CD4-positive, alpha-beta memory T cell (primary cell): ENCODE data around the gene RPL29. TPM values are rescaled to one million over a fixed set of nuclear protein-coding genes. Genes with fewer than 3 reads are reported as not detected.

Experiments used
- CTCF ChIA-PET: fragments of 350-600 bp; sonication (Branson Sonifier 250); formaldehyde crosslinking; loops from one replicate; lab custom pipeline; 2021; ENCODE audit warnings: inconsistent platforms; ENCODE audit not compliant: partially characterized antibody; lab: Charles Lee
- POLR2A ChIA-PET: fragments of 350-600 bp; sonication (Branson Sonifier 250); formaldehyde crosslinking; loops from one replicate; lab custom pipeline; 2021; ENCODE audit not compliant: partially characterized antibody; lab: Charles Lee
- DNase-seq, 5 donors: peaks; one replicate each; pipeline versions ENCODE4 v3.0.0 to v3.0.0-alpha.2; 2020 to 2022; ENCODE audit warnings: mixed read lengths in 1 of 5
- H3K27ac ChIP-seq: one replicate; pipeline ENCODE4 v1.7.0; 2013; ENCODE audit warnings: low read depth, low read length
- H3K27me3 ChIP-seq: 2 replicates; pipeline ENCODE4 v1.7.0; 2013; ENCODE audit warnings: mild to moderate bottlenecking, low read length, moderate library complexity; ENCODE audit not compliant: insufficient read depth
- H3K36me3 ChIP-seq: 2 replicates; pipeline ENCODE4 v1.7.0; 2013; ENCODE audit warnings: mild to moderate bottlenecking, low read length, moderate library complexity; ENCODE audit not compliant: insufficient read depth
- H3K4me1 ChIP-seq: 2 replicates; pipeline ENCODE4 v1.7.0; 2013; ENCODE audit warnings: mild to moderate bottlenecking, low read length, moderate library complexity; ENCODE audit not compliant: insufficient read depth
- H3K4me3 ChIP-seq, 2 donors: one replicate each; pipeline ENCODE4 v1.7.0; 2013; ENCODE audit warnings: low read length in 2 of 2, mild to moderate bottlenecking in 1 of 2
- H3K9me3 ChIP-seq, 2 donors: one replicate each; pipeline ENCODE4 v1.7.0; 2013; ENCODE audit warnings: low read length in 2 of 2, control low read depth in 1 of 2; ENCODE audit not compliant: control insufficient read depth in 1 of 2
- H3K27ac Mint-ChIP-seq, 7 donors: one replicate each; pipeline ENCODE4 v1.8.0; 2020 to 2021; ENCODE audit warnings: mixed read lengths in 7 of 7, mild to moderate bottlenecking in 6 of 7, inconsistent platforms in 3 of 7, moderate library complexity in 3 of 7
- H3K27me3 Mint-ChIP-seq, 2 donors: one replicate each; pipeline ENCODE4 v1.8.0; 2020 to 2021; ENCODE audit warnings: mixed read lengths in 2 of 2
- H3K36me3 Mint-ChIP-seq, 2 donors: one replicate each; pipeline ENCODE4 v1.8.0; 2020 to 2021; ENCODE audit warnings: mixed read lengths in 2 of 2, inconsistent platforms in 1 of 2, mild to moderate bottlenecking in 1 of 2
- H3K4me1 Mint-ChIP-seq, 4 donors: one replicate each; pipeline ENCODE4 v1.8.0; 2020 to 2021; ENCODE audit warnings: mixed read lengths in 4 of 4, mild to moderate bottlenecking in 1 of 4
- H3K4me3 Mint-ChIP-seq, 8 donors: one replicate each; pipeline ENCODE4 v1.8.0; 2020 to 2021; ENCODE audit warnings: mixed read lengths in 8 of 8, mild to moderate bottlenecking in 7 of 8, moderate library complexity in 6 of 8, inconsistent platforms in 3 of 8
- H3K9me3 Mint-ChIP-seq, 8 donors: one replicate each; pipeline ENCODE4 v1.8.0; 2020 to 2021; ENCODE audit warnings: mixed read lengths in 8 of 8, mild to moderate bottlenecking in 5 of 8, inconsistent platforms in 3 of 8, moderate library complexity in 1 of 8
- intact Hi-C: fragments of 100-400 bp; cut with micrococcal nuclease; formaldehyde crosslinking; loops from one replicate; pipeline ENCODE4 v1.15.1; 2023
- polyA plus RNA-seq, 2 donors: library from polyadenylated mRNA; unstranded; fragments of 300-500 nt; fragmentation: Illumina TruSeq; gene quantifications; one replicate each; pipeline ENCODE4 v1.2.3, GENCODE V29; 2021
- total RNA-seq, 2 experiments: library from RNA; stranded (reverse); gene quantifications; one replicate each; pipeline ENCODE4 v1.2.3, GENCODE V29; 2021

The RPL29 gene
- total and polyA plus RNA-seq, 4 experiments from 2014 or later = 967 to 1,467 (median 1,266) TPM

- Histone ChIP-seq H3K9me3 (no peaks in the 10 kb centered on the region), H3K4me3 (no peak overlapping the region), H3K36me3 (no peaks in the 10 kb centered on the region), H3K27ac (no peak overlapping the region), H3K4me1 (peaks cover 15% of the 10 kb centered on the region), H3K27me3 (peaks cover 8% of the 10 kb centered on the region)
- ChIA-PET CTCF (no interaction called here), POLR2A (interaction anchor here (2.3 kb wide), 1 partner anchor 18 kb away, joined by 9 read pairs; the partner anchor contains the start of genes ABHD14A and ABHD14B)
- no peaks in the 10 kb centered on the region for H3K9me3 Mint-ChIP-seq
- peaks cover 0 to 8% (median 4%) of the 10 kb centered on the region in 4 donors for H3K4me1 Mint-ChIP-seq
- peaks cover 6 to 15% of the 10 kb centered on the region in 2 donors for H3K36me3 Mint-ChIP-seq
- H3K27ac Mint-ChIP-seq = no peak overlapping the region
- peaks cover 5 to 12% of the 10 kb centered on the region in 2 donors for H3K27me3 Mint-ChIP-seq
- H3K4me3 Mint-ChIP-seq = peak overlapping the region; percentile 24 to 67 (median 42)
- peak in 1 of 5 donors; percentile 26 for DNase-seq
- intact Hi-C loops = loop anchor here (1.0 to 2.0 kb wide), 2 partner anchors 13 to 18 kb away; partner anchors contain the start of genes ABHD14B and PARP3
Measured at GRCh38 chr3:51955893-51956770, 39.6 kb downstream of the RPL29 start.

GRCh38 chr3:51955175-51955892 is 40.4 kb downstream of the RPL29 start, which contains the start of gene GPR62:
Gene GPR62 (plus strand): TSS chr3:51955381. CDS start chr3:51955653, 272 bp downstream.
- H3K27me3 ChIP-seq = peaks cover 8% of the 10 kb centered on the region
- H3K27me3 Mint-ChIP-seq = peaks cover 5 to 12% of the 10 kb centered on the region in 2 donors
- peaks cover 0 to 8% (median 4%) of the 10 kb centered on the region in 4 donors for H3K4me1 Mint-ChIP-seq
- CTCF ChIA-PET = no interaction called here
- no peak for DNase-seq
- H3K4me3 Mint-ChIP-seq = peak within 1 kb of the TSS in 7 of 8 donors; percentile 10 to 68 (median 38)
- peaks cover 4 to 11% of the 10 kb centered on the region in 2 donors for H3K36me3 Mint-ChIP-seq
- H3K27ac ChIP-seq = no peak within 1 kb of the TSS
- no peak within 1 kb of the TSS for H3K4me3 ChIP-seq
- intact Hi-C loops = no loop called here
- no peaks in the 10 kb centered on the region for H3K36me3 ChIP-seq
- no peak within 1 kb of the TSS for H3K27ac Mint-ChIP-seq
- peaks cover 15% of the 10 kb centered on the region for H3K4me1 ChIP-seq
- H3K9me3 Mint-ChIP-seq = no peaks in the 10 kb centered on the region
- POLR2A ChIA-PET = no interaction called here
- no peaks in the 10 kb centered on the region for H3K9me3 ChIP-seq

- intact Hi-C loops = no loop called here
- Mint-ChIP-seq H3K36me3 (peaks cover 3 to 5% of the 10 kb centered on the region in 2 donors), H3K27me3 (peaks cover 5 to 12% of the 10 kb centered on the region in 2 donors), H3K4me3 (peak overlapping the region in 1 of 8 donors; percentile 10), H3K27ac (no peak overlapping the region), H3K9me3 (no peaks in the 10 kb centered on the region), H3K4me1 (peaks cover 0 to 8% (median 4%) of the 10 kb centered on the region in 4 donors)
- ChIA-PET CTCF (no interaction called here), POLR2A (interaction anchor here (0.7 to 1.5 kb wide), 3 partner anchors 12 to 33 kb away, joined by 3 to 4 read pairs (median 3); partner anchors contain the start of gene ABHD14A)
- peaks cover 15% of the 10 kb centered on the region for H3K4me1 ChIP-seq
- H3K36me3 ChIP-seq = no peaks in the 10 kb centered on the region
- H3K4me3 ChIP-seq = no peak overlapping the region
- DNase-seq = no peak
- H3K27me3 ChIP-seq = peaks cover 8% of the 10 kb centered on the region
- no peaks in the 10 kb centered on the region for H3K9me3 ChIP-seq
- H3K27ac ChIP-seq = no peak overlapping the region
Measured at GRCh38 chr3:51954713-51955112, 41.0 kb downstream of the RPL29 start.

- intact Hi-C loops = no loop called here
- POLR2A ChIA-PET = interaction anchor here (0.7 to 1.5 kb wide), 3 partner anchors 11 to 34 kb away, joined by 3 to 4 read pairs (median 3); partner anchors contain the start of gene ABHD14A
- Mint-ChIP-seq H3K27ac (no peak overlapping the region), H3K36me3 (peaks cover 3 to 5% of the 10 kb centered on the region in 2 donors), H3K4me3 (peak overlapping the region in 4 of 8 donors; percentile 10 to 53 (median 29)), H3K9me3 (no peaks in the 10 kb centered on the region), H3K27me3 (peaks cover 5 to 12% of the 10 kb centered on the region in 2 donors), H3K4me1 (peaks cover 0 to 8% (median 4%) of the 10 kb centered on the region in 4 donors)
- H3K4me1 ChIP-seq = peaks cover 15% of the 10 kb centered on the region
- H3K27me3 ChIP-seq = peaks cover 8% of the 10 kb centered on the region
- no peaks in the 10 kb centered on the region for H3K9me3 ChIP-seq
- DNase-seq = no peak
- no peak overlapping the region for H3K4me3 ChIP-seq
- CTCF ChIA-PET = interaction anchor here (1.2 kb wide), 1 partner anchor 385 kb away, joined by 3 read pairs; no protein-coding TSS in a partner anchor
- H3K27ac ChIP-seq = no peak overlapping the region
- no peaks in the 10 kb centered on the region for H3K36me3 ChIP-seq
Measured at GRCh38 chr3:51954105-51954504, 41.6 kb downstream of the RPL29 start.

- H3K27me3 ChIP-seq = peaks cover 8% of the 10 kb centered on the region
- H3K4me3 Mint-ChIP-seq = no peak overlapping the region
- H3K27me3 Mint-ChIP-seq = peaks cover 5 to 12% of the 10 kb centered on the region in 2 donors
- H3K4me1 ChIP-seq = peaks cover 15% of the 10 kb centered on the region
- no peaks in the 10 kb centered on the region for H3K9me3 ChIP-seq
- CTCF ChIA-PET = interaction anchor here (0.9 to 3.2 kb wide), 3 partner anchors 9 to 386 kb away, joined by 3 to 14 read pairs (median 4); partner anchors contain the start of gene ABHD14B
- peaks cover 0 to 8% (median 4%) of the 10 kb centered on the region in 4 donors for H3K4me1 Mint-ChIP-seq
- intact Hi-C loops = no loop called here
- no peaks in the 10 kb centered on the region for H3K36me3 ChIP-seq
- no peak overlapping the region for H3K4me3 ChIP-seq
- H3K36me3 Mint-ChIP-seq = peaks cover 3 to 4% of the 10 kb centered on the region in 2 donors
- H3K9me3 Mint-ChIP-seq = no peaks in the 10 kb centered on the region
- no peak for DNase-seq
- H3K27ac Mint-ChIP-seq = no peak overlapping the region
- H3K27ac ChIP-seq = no peak overlapping the region
- POLR2A ChIA-PET = interaction anchor here (1.5 kb wide), 2 partner anchors 11 to 21 kb away, joined by 3 to 4 read pairs; partner anchors contain the start of gene ABHD14A
Measured at GRCh38 chr3:51953445-51953844, 42.2 kb downstream of the RPL29 start.

- Mint-ChIP-seq H3K36me3 (peaks cover 0 to 5% of the 10 kb centered on the region in 2 donors), H3K27ac (no peak overlapping the region), H3K4me3 (no peak overlapping the region), H3K4me1 (peaks cover 0 to 8% (median 0%) of the 10 kb centered on the region in 4 donors), H3K9me3 (no peaks in the 10 kb centered on the region), H3K27me3 (peaks cover 3 to 12% of the 10 kb centered on the region in 2 donors)
- CTCF ChIA-PET = interaction anchor here (1.8 to 3.2 kb wide), 2 partner anchors 9 to 22 kb away, joined by 7 to 14 read pairs; partner anchors contain the start of genes ABHD14B, PARP3 and RRP9
- Histone ChIP-seq H3K4me3 (no peak overlapping the region), H3K27ac (no peak overlapping the region), H3K9me3 (no peaks in the 10 kb centered on the region), H3K4me1 (peaks cover 4% of the 10 kb centered on the region), H3K27me3 (peaks cover 8% of the 10 kb centered on the region), H3K36me3 (no peaks in the 10 kb centered on the region)
- POLR2A ChIA-PET = interaction anchor here (0.6 kb wide), 1 partner anchor 9 kb away, joined by 3 read pairs; the partner anchor contains the start of gene PARP3
- DNase-seq = no peak
- intact Hi-C loops = no loop called here
Measured at GRCh38 chr3:51950899-51951298, 44.8 kb downstream of the RPL29 start.
